Measurements from ENCODE around the gene GUCY2F. TPM values are rescaled to one million over a fixed set of nuclear protein-coding genes. Genes with fewer than 3 reads are reported as not detected.

GUCY2F gene
- total and polyA plus RNA-seq, 2 donors (not counting 3 experiments of a cell fraction or from before 2014, with no cell fraction given), result 0.01 TPM; not detected in 1

GRCh38 chrX:109441266-109441665 lies 40.6 kb downstream of the GUCY2F start:
- intact Hi-C loops (cut with micrococcal nuclease), result no loop called here
- no peak for FAIRE-seq
- Histone ChIP-seq H3K27me3 (ENCODE audit: control insufficient read depth in 2 of 2, insufficient read depth in 2 of 2, low read length in 2 of 2) (no peaks in the 10 kb centered on the region), H3K4me2 (ENCODE audit: insufficient read depth, low read length) (no peak overlapping the region), H3K79me2 (ENCODE audit: control insufficient read depth, insufficient read depth, low read length) (no peaks in the 10 kb centered on the region), H3K4me1 (ENCODE audit: control insufficient read depth, extremely low read depth, insufficient read depth, low read length) (no peaks in the 10 kb centered on the region), H3K4me3 (replicated peaks in 1 of 3; ENCODE audit: insufficient read depth in 1 of 3, low read depth in 1 of 3, low read length in 3 of 3) (no peak overlapping the region), H3K36me3 (ENCODE audit: control insufficient read depth in 2 of 2, extremely low read depth in 1 of 2, insufficient read depth in 2 of 2, low read length in 2 of 2) (no peaks in the 10 kb centered on the region), H3K27ac (ENCODE audit: insufficient read depth, low read depth, low read length) (no peak overlapping the region), H4K20me1 (replicated peaks; ENCODE audit: control insufficient read depth, extremely low read depth, insufficient read depth, low read length) (no peaks in the 10 kb centered on the region), H3K9me3 (replicated peaks; ENCODE audit: control insufficient read depth, insufficient read depth, low read length) (no peaks in the 10 kb centered on the region), H3K9me1 (replicated peaks; ENCODE audit: control insufficient read depth, extremely low read depth, insufficient read depth, low read length) (no peaks in the 10 kb centered on the region), H2AFZ (ENCODE audit: low read depth, low read length) (no peak overlapping the region), H3K9ac (replicated peaks; ENCODE audit: extremely low read depth, insufficient read depth, low read length) (no peak overlapping the region)
- no peak for DNase-seq (ENCODE audit: low read depth, low spot score)
- TF ChIP-seq MAX (IDR thresholded peaks at IDR 0.05; ENCODE audit: insufficient read depth, insufficient read length), result no peak
- TF ChIP-seq JUN (IDR thresholded peaks at IDR 0.05; ENCODE audit: borderline replicate concordance, insufficient read depth, insufficient read length, low read depth), result no peak
- no peak for TF ChIP-seq POLR2A (IDR thresholded peaks at IDR 0.05; ENCODE audit: low read depth, low read length)
- no peak for TF ChIP-seq GATA2 (IDR thresholded peaks at IDR 0.05; ENCODE audit: insufficient read depth, insufficient read length, low read depth, low read length)
- no peak for TF ChIP-seq POLR2AphosphoS5 (IDR thresholded peaks at IDR 0.05; ENCODE audit: insufficient read depth, low read depth, low read length)
- no peak for TF ChIP-seq MYC (IDR thresholded peaks at IDR 0.05; ENCODE audit: low read depth, low read length)
- no peak for TF ChIP-seq EZH2 (IDR thresholded peaks at IDR 0.05; ENCODE audit: borderline replicate concordance, low read depth, low read length, severe bottlenecking)
- TF ChIP-seq CTCF (IDR thresholded peaks at IDR 0.05; ENCODE audit: extremely low read depth in 1 of 2, insufficient read depth in 1 of 2, low read depth in 1 of 2, low read length in 2 of 2), result no peak
- TF ChIP-seq FOS (IDR thresholded peaks at IDR 0.05; ENCODE audit: borderline replicate concordance, insufficient read depth, low read length), result no peak
- ChIA-PET POLR2A (no interaction called here), CTCF (no interaction called here)
- BruUV-seq (replicated peaks), result no TSS peak
- dilution Hi-C loops (cut with MboI; ENCODE audit: extremely low pct_ligation_motif_present, low sequenced_read_pairs), result no loop called here

Data from endothelial cell of umbilical vein (primary cell).